ENCODE results near the gene TSLP. TPM values are rescaled to one million over a fixed set of nuclear protein-coding genes. Genes with fewer than 3 reads are reported as not detected.

The TSLP gene
- total RNA-seq (2014; rRNA removed; shearing (Covaris generic)), result 1.4 and 3.3 TPM in 2 replicates
- 0.13 and 0.42 TPM in 2 replicates for polyA plus RNA-seq (2014; cell fraction: nucleus; rRNA removed)

- DNase-seq (ENCODE audit: extremely low read depth, low read depth), result no peak
Measured at GRCh38 chr5:111071413-111071812, at the start of gene TSLP. Gene TSLP (plus strand): TSS chr5:111071713. CDS start chr5:111071891, 178 bp downstream.

GRCh38 chr5:111022301-111022700 lies 49.2 kb upstream of the TSLP start:
- no peak for DNase-seq (ENCODE audit: extremely low read depth, low read depth)

- no peak for DNase-seq (ENCODE audit: extremely low read depth, low read depth)
Measured at GRCh38 chr5:111028865-111029264, 42.6 kb upstream of the TSLP start.

- no peak for DNase-seq (ENCODE audit: extremely low read depth, low read depth)
Measured at GRCh38 chr5:111043712-111044506, 27.6 kb upstream of the TSLP start.

GRCh38 chr5:111058064-111058463 lies 13.4 kb upstream of the TSLP start:
- DNase-seq (ENCODE audit: extremely low read depth, low read depth), result no peak

- DNase-seq (ENCODE audit: extremely low read depth, low read depth), result no peak
Measured at GRCh38 chr5:111060169-111060568, 11.3 kb upstream of the TSLP start.

- no peak for DNase-seq (ENCODE audit: extremely low read depth, low read depth)
Measured at GRCh38 chr5:111061618-111062017, 9.9 kb upstream of the TSLP start.

- no peak for DNase-seq (ENCODE audit: extremely low read depth, low read depth)
Measured at GRCh38 chr5:111063709-111064322, 7.7 kb upstream of the TSLP start.

- no peak for DNase-seq (ENCODE audit: extremely low read depth, low read depth)
Measured at GRCh38 chr5:111066261-111066938, 5.1 kb upstream of the TSLP start.

GRCh38 chr5:111068213-111068612 lies 3.3 kb upstream of the TSLP start:
- DNase-seq (ENCODE audit: extremely low read depth, low read depth), result no peak

- DNase-seq (ENCODE audit: extremely low read depth, low read depth), result no peak
Measured at GRCh38 chr5:111069839-111070238, 1.7 kb upstream of the TSLP start.

- DNase-seq (ENCODE audit: extremely low read depth, low read depth), result no peak
Measured at GRCh38 chr5:111070272-111071134, 1.0 kb upstream of the TSLP start.

- peak; percentile 33 for DNase-seq (ENCODE audit: extremely low read depth, low read depth)
Measured at GRCh38 chr5:111072949-111073682, 1.6 kb downstream of the TSLP start.

GRCh38 chr5:111074244-111074643 lies 2.7 kb downstream of the TSLP start:
- no peak for DNase-seq (ENCODE audit: extremely low read depth, low read depth)

GRCh38 chr5:111075520-111075919 lies 4.0 kb downstream of the TSLP start:
- peak; percentile 54 for DNase-seq (ENCODE audit: extremely low read depth, low read depth)

- DNase-seq (ENCODE audit: extremely low read depth, low read depth), result no peak
Measured at GRCh38 chr5:111076091-111076490, 4.6 kb downstream of the TSLP start.

GRCh38 chr5:111077678-111078077 lies 6.2 kb downstream of the TSLP start:
- DNase-seq (ENCODE audit: extremely low read depth, low read depth), result no peak

- DNase-seq (ENCODE audit: extremely low read depth, low read depth), result no peak
Measured at GRCh38 chr5:111079846-111080245, 8.3 kb downstream of the TSLP start.

GRCh38 chr5:111083323-111083722 lies 11.8 kb downstream of the TSLP start:
- DNase-seq (ENCODE audit: extremely low read depth, low read depth), result no peak

Measured in NCI-H460 (cell line).